VCaP (cell line): Measurements from ENCODE around the gene CCDC183.
A peak's percentile ranks its signal among the peaks of the same experiment; 100 is the strongest.

Experiments
- H3K27ac ChIP-seq: fragments of 450-650 bp; 2 replicates; pipeline ENCODE4 v1.5.1; 2017
- CTCF ChIP-seq: fragments of 450-650 bp; conservative IDR thresholded peaks from 2 replicates; pipeline ENCODE4 v1.5.1; 2017; ENCODE audit warnings: mild to moderate bottlenecking, moderate library complexity

The CCDC183 gene

GRCh38 chr9:136802321-136802720, 6.2 kb downstream of the CCDC183 start:
- peak overlapping the region; percentile 100 for H3K27ac ChIP-seq

GRCh38 chr9:136803009-136803550, 6.9 kb downstream of the CCDC183 start:
- peak overlapping the region; percentile 99 for H3K27ac ChIP-seq

More at GRCh38 chr9:136802321-136802720, 6.2 kb downstream of the CCDC183 start:
- no peak for TF ChIP-seq CTCF

- peak overlapping the region; percentile 99 for H3K27ac ChIP-seq
- TF ChIP-seq CTCF: no peak
These were observed 7.7 kb downstream of the CCDC183 start for GRCh38 chr9:136803551-136804508.

- TF ChIP-seq CTCF: no peak
- peak overlapping the region; percentile 99 for H3K27ac ChIP-seq
These were observed 8.5 kb downstream of the CCDC183 start for GRCh38 chr9:136804509-136805206.

- no peak for TF ChIP-seq CTCF
- H3K27ac ChIP-seq: peak overlapping the region; percentile 99
These were observed 9.1 kb downstream of the CCDC183 start for GRCh38 chr9:136805207-136805740.

- TF ChIP-seq CTCF: no peak
- H3K27ac ChIP-seq: peak overlapping the region; percentile 99
These were observed 9.9 kb downstream of the CCDC183 start for GRCh38 chr9:136806067-136806466.

GRCh38 chr9:136806631-136807201, 10.6 kb downstream of the CCDC183 start:
- no peak for TF ChIP-seq CTCF
- peak overlapping the region; percentile 99 for H3K27ac ChIP-seq
